Neuronal stem cell (in vitro differentiated cells): ENCODE measurements around the gene LRRC49.

Experiments used
- DNase-seq: peaks from one replicate; pipeline ENCODE4 v3.0.0-alpha.2; 2013; ENCODE audit warnings: low spot score
- H2AFZ ChIP-seq: one replicate; pipeline ENCODE4 v1.6.1; 2013; ENCODE audit warnings: mild to moderate bottlenecking, low read length, inconsistent platforms
- H2AK5ac ChIP-seq: 2 replicates; pipeline ENCODE4 v1.6.1; 2013; ENCODE audit warnings: low read depth, mild to moderate bottlenecking, inconsistent platforms, low read length, moderate library complexity, mixed read lengths
- H2BK120ac ChIP-seq: 2 replicates; pipeline ENCODE4 v1.6.1; 2013; ENCODE audit warnings: low read depth, mild to moderate bottlenecking, inconsistent platforms, low read length, moderate library complexity, mixed read lengths
- H2BK12ac ChIP-seq: one replicate; pipeline ENCODE4 v1.6.1; 2013; ENCODE audit warnings: low read length, inconsistent platforms
- H2BK15ac ChIP-seq: 2 replicates; pipeline ENCODE4 v1.6.1; 2013; ENCODE audit warnings: mild to moderate bottlenecking, low read length, inconsistent platforms, mixed read lengths
- H2BK5ac ChIP-seq: one replicate; pipeline ENCODE4 v1.6.1; 2013; ENCODE audit warnings: inconsistent platforms, mild to moderate bottlenecking, low read length, moderate library complexity
- H3K14ac ChIP-seq: one replicate; pipeline ENCODE4 v1.6.1; 2013; ENCODE audit warnings: low read length, inconsistent platforms
- H3K18ac ChIP-seq: 2 replicates; pipeline ENCODE4 v1.6.1; 2013; ENCODE audit warnings: low read length, inconsistent platforms
- H3K23ac ChIP-seq: 2 replicates; pipeline ENCODE4 v1.6.1; 2013; ENCODE audit warnings: low read depth, mild to moderate bottlenecking, mixed read lengths, low read length, inconsistent platforms; ENCODE audit not compliant: poor library complexity
- H3K27ac ChIP-seq: replicated peaks from 3 replicates; pipeline ENCODE4 v1.5.1; 2013; ENCODE audit warnings: low read length, inconsistent platforms
- H3K27me3 ChIP-seq, 3 experiments: 2 replicates each; pipeline ENCODE4 v1.6.1; 2013; ENCODE audit warnings: low read length in 3 of 3, mild to moderate bottlenecking in 2 of 3, inconsistent platforms in 1 of 3, low read depth in 1 of 3, mixed read lengths in 1 of 3, moderate library complexity in 1 of 3; ENCODE audit not compliant: control insufficient read depth in 3 of 3, insufficient read depth in 3 of 3
- H3K36me3 ChIP-seq, 2 donors: replicated peaks in 1 of 2; 2 replicates each; pipeline ENCODE4 v1.6.1; 2013; ENCODE audit warnings: low read length in 2 of 2; ENCODE audit not compliant: control insufficient read depth in 2 of 2, insufficient read depth in 2 of 2
- H3K4ac ChIP-seq: 2 replicates; pipeline ENCODE4 v1.6.1; 2013; ENCODE audit warnings: inconsistent platforms, mild to moderate bottlenecking, low read length, moderate library complexity
- H3K4me1 ChIP-seq, 2 donors: 1 replicate in 1 of 2; 2 replicates in 1 of 2; pipeline ENCODE4 v1.6.1; 2013; ENCODE audit warnings: low read length in 2 of 2, low read depth in 1 of 2; ENCODE audit not compliant: control insufficient read depth in 2 of 2, insufficient read depth in 1 of 2
- H3K4me2 ChIP-seq: one replicate; pipeline ENCODE4 v1.6.1; 2013; ENCODE audit warnings: mild to moderate bottlenecking, low read length, inconsistent platforms; ENCODE audit not compliant: insufficient read depth, poor library complexity, severe bottlenecking
- H3K4me3 ChIP-seq, 2 donors: 2 replicates each; pipeline ENCODE4 v1.5.1; 2013; ENCODE audit warnings: low read length in 2 of 2, mild to moderate bottlenecking in 2 of 2, inconsistent platforms in 1 of 2, moderate library complexity in 1 of 2
- H3K79me1 ChIP-seq: one replicate; pipeline ENCODE4 v1.6.1; 2013; ENCODE audit warnings: low read depth, mild to moderate bottlenecking, inconsistent platforms, low read length, moderate library complexity
- H3K9ac ChIP-seq: one replicate; pipeline ENCODE4 v1.6.1; 2013; ENCODE audit warnings: mild to moderate bottlenecking, low read depth, low read length, inconsistent platforms; ENCODE audit not compliant: poor library complexity
- H3K9me3 ChIP-seq, 2 donors: replicated peaks in 1 of 2; 2 replicates each; pipeline versions ENCODE3 to v1.6.1; 2013; ENCODE audit warnings: low read length in 2 of 2, mild to moderate bottlenecking in 2 of 2, inconsistent platforms in 1 of 2, low read depth in 1 of 2, mixed read lengths in 1 of 2, moderate library complexity in 1 of 2; ENCODE audit not compliant: control insufficient read depth in 2 of 2, insufficient read depth in 1 of 2
- H4K8ac ChIP-seq: one replicate; pipeline ENCODE4 v1.6.1; 2013; ENCODE audit warnings: low read depth, mild to moderate bottlenecking, inconsistent platforms, low read length, moderate library complexity
- H4K91ac ChIP-seq: one replicate; pipeline ENCODE4 v1.6.1; 2013; ENCODE audit warnings: low read length, low read depth, mild to moderate bottlenecking, inconsistent platforms; ENCODE audit not compliant: poor library complexity
- WGBS, 2 donors: extraction: QIAGEN DNeasy Blood & Tissue Kit; methylation state at CpG; one replicate each; pipeline ENCODE4 v1.1.7; 2013; ENCODE audit warnings: missing lambda C conversion rate in 2 of 2, mixed read lengths in 1 of 2; ENCODE audit not compliant: insufficient read length in 2 of 2, insufficient replicate concordance in 1 of 2; ENCODE audit errors: extremely low coverage in 2 of 2; 5-methylcytosine and 5-hydroxymethylcytosine counted together

The LRRC49 gene

GRCh38 chr15:71050461-71050860 lies 157.8 kb downstream of the LRRC49 start:
- Histone ChIP-seq H2BK5ac (no peak overlapping the region), H3K23ac (no peak overlapping the region), H3K4me2 (no peak overlapping the region), H3K27ac (no peak overlapping the region), H3K79me1 (no peaks in the 10 kb centered on the region), H4K8ac (no peak overlapping the region), H3K4me3 (no peak overlapping the region), H3K36me3 (peaks cover 0 to 3% of the 10 kb centered on the region in 2 donors), H3K9me3 (peaks cover 0 to 7% of the 10 kb centered on the region in 2 donors), H2BK12ac (no peak overlapping the region), H2BK120ac (no peak overlapping the region), H3K27me3 (no peaks in the 10 kb centered on the region), H4K91ac (no peak overlapping the region), H2BK15ac (no peak overlapping the region), H2AK5ac (no peak overlapping the region), H2AFZ (no peak overlapping the region), H3K18ac (no peak overlapping the region), H3K4me1 (peaks cover 0 to 3% of the 10 kb centered on the region in 2 donors), H3K14ac (no peak overlapping the region), H3K9ac (no peak overlapping the region), H3K4ac (no peak overlapping the region)
- no CpG with 5 or more reads among the region's 4 CpGs for WGBS, 2 donors
- no peak for DNase-seq

DNA sequence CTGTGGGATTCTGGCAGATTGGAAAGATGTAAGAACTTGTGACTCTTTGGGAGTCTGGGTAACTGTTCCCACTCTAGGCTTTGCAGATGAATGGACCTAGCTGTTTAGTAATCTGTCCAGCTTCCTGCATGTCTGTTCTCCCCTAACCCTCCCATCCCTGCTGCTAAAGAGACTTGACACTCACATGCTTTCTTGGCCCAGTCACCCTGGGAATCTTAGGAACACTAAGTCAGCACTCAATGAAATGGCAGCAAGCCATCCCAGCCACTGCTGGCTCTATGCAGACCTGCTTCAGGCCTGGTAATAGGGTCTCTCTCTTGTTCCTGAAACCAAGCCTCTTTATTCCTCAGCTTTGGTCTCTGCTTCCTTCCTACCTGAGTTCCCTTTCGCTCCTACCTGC lies 158.9 kb downstream of the LRRC49 start:
- H3K14ac ChIP-seq, result no peak overlapping the region
- H3K27ac ChIP-seq, result no peak overlapping the region
- no peak overlapping the region for H3K4me2 ChIP-seq
- H4K91ac ChIP-seq, result no peak overlapping the region
- H2BK5ac ChIP-seq, result no peak overlapping the region
- no peaks in the 10 kb centered on the region for H3K79me1 ChIP-seq
- no peak overlapping the region for H3K4ac ChIP-seq
- H3K4me3 ChIP-seq, result no peak overlapping the region
- H3K27me3 ChIP-seq, result no peaks in the 10 kb centered on the region
- no peak for DNase-seq
- no peak overlapping the region for H4K8ac ChIP-seq
- H2BK15ac ChIP-seq, result no peak overlapping the region
- H2BK12ac ChIP-seq, result no peak overlapping the region
- H2BK120ac ChIP-seq, result no peak overlapping the region
- H2AK5ac ChIP-seq, result no peak overlapping the region
- H3K18ac ChIP-seq, result no peak overlapping the region
- H3K23ac ChIP-seq, result no peak overlapping the region
- no peak overlapping the region for H3K9ac ChIP-seq
- H3K4me1 ChIP-seq, result peaks cover 0 to 3% of the 10 kb centered on the region in 2 donors
- H3K36me3 ChIP-seq, result peaks cover 0 to 3% of the 10 kb centered on the region in 2 donors
- H3K9me3 ChIP-seq, result peaks cover 0 to 7% of the 10 kb centered on the region in 2 donors
- WGBS, 2 donors, result no CpG with 5 or more reads among the region's 1 CpG
- H2AFZ ChIP-seq, result no peak overlapping the region

- WGBS, 2 donors, result no CpG with 5 or more reads among the region's 2 CpGs
- Histone ChIP-seq H2BK120ac (no peak overlapping the region), H3K36me3 (peaks cover 0 to 3% of the 10 kb centered on the region in 2 donors), H3K4me1 (peaks cover 0 to 3% of the 10 kb centered on the region in 2 donors), H3K9ac (no peak overlapping the region), H2BK5ac (no peak overlapping the region), H3K79me1 (no peaks in the 10 kb centered on the region), H3K27ac (no peak overlapping the region), H3K4ac (no peak overlapping the region), H3K27me3 (no peaks in the 10 kb centered on the region), H3K4me2 (no peak overlapping the region), H3K4me3 (no peak overlapping the region), H2BK15ac (no peak overlapping the region), H4K8ac (no peak overlapping the region), H2AFZ (no peak overlapping the region), H4K91ac (no peak overlapping the region), H3K23ac (no peak overlapping the region), H2AK5ac (no peak overlapping the region), H2BK12ac (no peak overlapping the region), H3K14ac (no peak overlapping the region), H3K18ac (no peak overlapping the region), H3K9me3 (peaks cover 0 to 7% of the 10 kb centered on the region in 2 donors)
- no peak for DNase-seq
Measured at GRCh38 chr15:71052356-71052755, 159.7 kb downstream of the LRRC49 start.

DNA sequence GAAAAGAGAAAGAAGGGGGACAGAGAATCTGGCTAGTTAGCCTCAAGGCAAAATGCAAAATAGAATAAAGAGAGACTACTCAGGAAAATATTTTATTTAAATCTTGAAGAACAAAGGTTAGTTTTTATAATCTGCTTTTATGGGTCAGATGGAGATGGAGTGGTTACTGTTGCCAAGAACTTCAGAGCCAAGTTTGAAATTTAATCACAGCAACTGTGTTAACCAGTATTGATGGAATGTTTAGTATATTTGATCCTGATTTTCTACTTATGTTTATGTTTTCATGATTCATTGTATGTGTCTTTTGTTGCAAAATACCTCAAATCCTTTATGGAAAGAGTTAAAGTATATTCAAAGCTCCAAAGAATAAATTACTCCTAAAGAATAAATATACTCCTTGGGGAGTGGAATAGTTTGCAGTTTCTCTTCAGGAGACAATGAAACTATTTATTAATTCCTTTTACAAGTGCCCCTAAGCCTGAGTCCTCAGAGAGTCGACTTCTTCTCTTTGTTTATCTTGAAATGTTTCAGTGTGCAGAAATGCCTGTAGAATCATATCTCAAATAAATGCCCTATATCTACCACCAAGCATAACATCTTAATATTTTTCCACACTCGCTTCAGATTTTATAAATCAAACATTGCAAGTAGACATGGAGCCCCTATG lies 161.8 kb downstream of the LRRC49 start:
- Histone ChIP-seq H3K23ac (no peak overlapping the region), H2AFZ (no peak overlapping the region), H2BK5ac (no peak overlapping the region)

More for the DNA sequence above, 161.8 kb downstream of the LRRC49 start:
- peaks cover 0 to 3% of the 10 kb centered on the region in 2 donors for H3K4me1 ChIP-seq
- H4K91ac ChIP-seq, result no peak overlapping the region
- H2AK5ac ChIP-seq, result no peak overlapping the region
- no peaks in the 10 kb centered on the region for H3K27me3 ChIP-seq
- no peak overlapping the region for H3K27ac ChIP-seq
- DNase-seq, result no peak
- WGBS, 2 donors, result no CpG with 5 or more reads among the region's 2 CpGs
- H4K8ac ChIP-seq, result no peak overlapping the region
- H3K14ac ChIP-seq, result no peak overlapping the region
- peaks cover 0 to 3% of the 10 kb centered on the region in 2 donors for H3K36me3 ChIP-seq
- H3K18ac ChIP-seq, result no peak overlapping the region
- H3K4me3 ChIP-seq, result no peak overlapping the region
- peaks cover 0 to 10% of the 10 kb centered on the region in 2 donors for H3K9me3 ChIP-seq
- H2BK12ac ChIP-seq, result no peak overlapping the region
- no peak overlapping the region for H3K4me2 ChIP-seq
- no peak overlapping the region for H3K9ac ChIP-seq
- H2BK120ac ChIP-seq, result no peak overlapping the region
- H3K4ac ChIP-seq, result no peak overlapping the region
- no peak overlapping the region for H2BK15ac ChIP-seq
- H3K79me1 ChIP-seq, result no peaks in the 10 kb centered on the region
